IMR-90 (cell line): ENCODE measurements around the gene VAT1L. TPM values are rescaled to one million over a fixed set of nuclear protein-coding genes. Genes with fewer than 3 reads are reported as not detected.

Experiments used
- ATAC-seq: fragments of 200-7000 bp; cut with Tn5 transposase; 2 replicates; pipeline ENCODE4 v1.9.1; 2020; ENCODE audit warnings: low read depth, mild to moderate bottlenecking, moderate library complexity
- BruUV-seq: library from RNA; stranded (reverse); fragments of 400-500 nt; replicated peaks from 2 replicates; lab custom pipeline; 2021; lab: Mats Ljungman, UMichigan
- CTCF ChIA-PET: fragments of 300-600 bp; formaldehyde crosslinking; extraction: SDS; loops from one replicate; lab custom pipeline; 2021; ENCODE audit warnings: antibody characterized with exemption; lab: Yijun Ruan, JAX
- POLR2A ChIA-PET: fragments of 300-600 bp; sonication (Branson Sonifier 250); formaldehyde crosslinking; loops from one replicate; lab custom pipeline; 2022; ENCODE audit warnings: antibody characterized with exemption; ENCODE audit not compliant: unreplicated experiment; lab: Charles Lee
- DNase-seq: peaks from one replicate; pipeline ENCODE4 v3.0.0; 2013
- H2AFZ ChIP-seq: replicated peaks from 2 replicates; pipeline ENCODE3; 2013; ENCODE audit warnings: low read length, mild to moderate bottlenecking; ENCODE audit not compliant: poor library complexity
- H2AK5ac ChIP-seq: 2 replicates; pipeline ENCODE4 v1.6.1; 2013; ENCODE audit warnings: low read depth, low read length, inconsistent platforms
- H2AK9ac ChIP-seq: replicated peaks from 2 replicates; pipeline ENCODE3; 2013; ENCODE audit warnings: mild to moderate bottlenecking, low read depth, low read length, moderate library complexity; ENCODE audit not compliant: poor library complexity
- H2BK120ac ChIP-seq: 2 replicates; pipeline ENCODE4 v1.6.1; 2013; ENCODE audit warnings: low read depth, low read length, inconsistent platforms
- H2BK15ac ChIP-seq: 3 replicates; pipeline ENCODE4 v1.6.1; 2013; ENCODE audit warnings: low read depth, low read length, inconsistent platforms
- H2BK20ac ChIP-seq: 2 replicates; pipeline ENCODE4 v1.6.1; 2013; ENCODE audit warnings: low read depth, mild to moderate bottlenecking, inconsistent platforms, low read length, moderate library complexity
- H2BK5ac ChIP-seq: 2 replicates; pipeline ENCODE4 v1.6.1; 2013; ENCODE audit warnings: mild to moderate bottlenecking, low read depth, low read length, inconsistent platforms; ENCODE audit not compliant: poor library complexity, severe bottlenecking
- H3K14ac ChIP-seq: replicated peaks from 2 replicates; pipeline ENCODE4 v1.6.1; 2013; ENCODE audit warnings: low read depth, low read length, inconsistent platforms
- H3K18ac ChIP-seq: 2 replicates; pipeline ENCODE4 v1.6.1; 2013; ENCODE audit warnings: low read depth, low read length, control low read depth
- H3K23ac ChIP-seq: 2 replicates; pipeline ENCODE4 v1.6.1; 2013; ENCODE audit warnings: low read depth, low read length, inconsistent platforms
- H3K27ac ChIP-seq: 2 replicates; pipeline ENCODE4 v1.5.1; 2013; ENCODE audit warnings: mild to moderate bottlenecking, control low read depth, low read length; ENCODE audit not compliant: insufficient read depth
- H3K27me3 ChIP-seq: 2 replicates; pipeline ENCODE4 v1.6.1; 2013; ENCODE audit warnings: low read length; ENCODE audit not compliant: control insufficient read depth, insufficient read depth
- H3K36me3 ChIP-seq: 2 replicates; pipeline ENCODE4 v1.6.1; 2013; ENCODE audit warnings: low read length, mixed read lengths; ENCODE audit not compliant: control insufficient read depth, insufficient read depth
- H3K4ac ChIP-seq: 2 replicates; pipeline ENCODE4 v1.6.1; 2013; ENCODE audit warnings: low read depth, low read length, inconsistent platforms
- H3K4me1 ChIP-seq: 2 replicates; pipeline ENCODE4 v1.6.1; 2013; ENCODE audit warnings: low read length, mixed read lengths; ENCODE audit not compliant: control insufficient read depth, insufficient read depth
- H3K4me2 ChIP-seq: 2 replicates; pipeline ENCODE4 v1.6.1; 2013; ENCODE audit warnings: low read depth, mild to moderate bottlenecking, control low read depth, low read length, moderate library complexity
- H3K4me3 ChIP-seq: 2 replicates; pipeline ENCODE4 v1.5.1; 2013; ENCODE audit warnings: low read depth, mild to moderate bottlenecking, control low read depth, low read length, moderate library complexity; ENCODE audit not compliant: insufficient read depth
- H3K56ac ChIP-seq: 2 replicates; pipeline ENCODE4 v1.6.1; 2013; ENCODE audit warnings: low read length, inconsistent platforms; ENCODE audit not compliant: insufficient read depth; ENCODE audit errors: extremely low read depth
- H3K79me1 ChIP-seq, 2 experiments: 2 replicates each; pipeline ENCODE4 v1.6.1; 2013; ENCODE audit warnings: low read length in 2 of 2, inconsistent platforms in 1 of 2, low read depth in 1 of 2
- H3K9ac ChIP-seq: 2 replicates; pipeline ENCODE4 v1.6.1; 2013; ENCODE audit warnings: low read depth, low read length, control low read depth
- H3K9me1 ChIP-seq: 2 replicates; pipeline ENCODE4 v1.6.1; 2013; ENCODE audit warnings: low read length, inconsistent platforms; ENCODE audit not compliant: insufficient read depth
- H3K9me3 ChIP-seq: 2 replicates; pipeline ENCODE4 v1.6.1; 2013; ENCODE audit warnings: low read length; ENCODE audit not compliant: control insufficient read depth, insufficient read depth
- H4K20me1 ChIP-seq: 2 replicates; pipeline ENCODE4 v1.6.1; 2013; ENCODE audit warnings: low read length, inconsistent platforms; ENCODE audit not compliant: insufficient read depth
- H4K5ac ChIP-seq: 2 replicates; pipeline ENCODE4 v1.6.1; 2013; ENCODE audit warnings: mild to moderate bottlenecking, low read depth, low read length, control low read depth
- H4K8ac ChIP-seq, 2 experiments: 2 replicates each; pipeline ENCODE4 v1.6.1; 2013; ENCODE audit warnings: low read depth in 2 of 2, low read length in 2 of 2, control low read depth in 1 of 2, inconsistent platforms in 1 of 2
- H4K91ac ChIP-seq: 2 replicates; pipeline ENCODE4 v1.6.1; 2013; ENCODE audit warnings: low read depth, low read length, inconsistent platforms; ENCODE audit not compliant: insufficient read depth
- FOS ChIP-seq: fragments of 150-350 bp; IDR thresholded peaks from 2 replicates; pipeline ENCODE4 v1.6.1; 2016; ENCODE audit warnings: low read depth, low read length
- SMC3 ChIP-seq: fragments of 150-350 bp; IDR thresholded peaks from 2 replicates; pipeline ENCODE4 v1.6.1; 2016; ENCODE audit warnings: low read depth, mild to moderate bottlenecking, antibody characterized with exemption, low read length, moderate library complexity
- WGBS, 2 experiments: methylation state at CpG; one replicate each; pipeline versions ENCODE4 v1.1.5 to v1.1.7; 2013; ENCODE audit warnings: missing lambda C conversion rate in 2 of 2; ENCODE audit not compliant: insufficient read length in 1 of 2; ENCODE audit errors: extremely low coverage in 2 of 2; 5-methylcytosine and 5-hydroxymethylcytosine counted together
- dilution Hi-C: fragments of 300-500 bp; cut with HindIII; formaldehyde crosslinking; loops from one replicate; pipeline ENCODE4 v1.14.3; 2018; ENCODE audit warnings: low sequenced_read_pairs; ENCODE audit not compliant: unreplicated experiment
- in situ Hi-C: fragments of 300-500 bp; cut with MboI; formaldehyde crosslinking; loops from 3 replicates; pipeline ENCODE4 v1.14.3; 2019; ENCODE audit warnings: low sequenced_read_pairs, inconsistent platforms, mixed read lengths
- intact Hi-C: fragments of 100-400 bp; cut with micrococcal nuclease; formaldehyde crosslinking; loops from 2 replicates; pipeline ENCODE4 v1.10.0; 2022
- polyA plus RNA-seq, 3 experiments: library from polyadenylated mRNA; depleted of rRNA; stranded (reverse); fragments of >200 nt; gene quantifications; 2 replicates each; pipeline ENCODE4 v1.2.3, GENCODE V29; 2012; ENCODE audit warnings: low replicate concordance in 1 of 3
- total RNA-seq: library from RNA; depleted of rRNA; stranded (reverse); fragments of >200 nt; gene quantifications from 2 replicates; pipeline ENCODE4 v1.2.3, GENCODE V29; 2012

Gene VAT1L
- total and polyA plus RNA-seq, 2 of the 4 experiments (the other 2 are of a cell fraction), result 15.4 to 18.5 TPM

GRCh38 chr16:77790912-77791311, 2.5 kb downstream of the VAT1L start:
- dilution Hi-C loops, result no loop called here
- peaks cover 6 to 12% of the 10 kb centered on the region in 2 experiments; a peak in 3 of 4 replicates for H3K79me1 ChIP-seq
- peak; percentile 36 for DNase-seq
- intact Hi-C loops, result no loop called here
- no peak overlapping the region for H2BK120ac ChIP-seq
- no peak overlapping the region for H2BK5ac ChIP-seq
- no peak overlapping the region for H3K4me2 ChIP-seq
- peaks cover 10% of the 10 kb centered on the region for H3K4me1 ChIP-seq
- no peak overlapping the region for H3K4ac ChIP-seq
- H2AK9ac ChIP-seq, result no peak overlapping the region
- H3K9me1 ChIP-seq, result peaks cover 7% of the 10 kb centered on the region
- no peak overlapping the region for H3K14ac ChIP-seq
- no peak overlapping the region for H3K9ac ChIP-seq
- no peak overlapping the region for H3K18ac ChIP-seq
- WGBS, 2 experiments, result no CpG with 5 or more reads among the region's 3 CpGs
- ChIA-PET CTCF (no interaction called here), POLR2A (no interaction called here)
- no peaks in the 10 kb centered on the region for H3K9me3 ChIP-seq
- peaks cover 4% of the 10 kb centered on the region; the same call in 1 of the 2 replicates for H3K27me3 ChIP-seq
- H2BK20ac ChIP-seq, result no peak overlapping the region
- peak; percentile 48; the same call in 1 of the 2 replicates for TF ChIP-seq FOS
- TF ChIP-seq SMC3, result no peak
- no TSS peak for BruUV-seq
- no peak overlapping the region for H2AK5ac ChIP-seq
- no peak overlapping the region for H4K91ac ChIP-seq
- H4K8ac ChIP-seq, result no peak overlapping the region
- no peak overlapping the region for H3K27ac ChIP-seq
- no peak for ATAC-seq
- no peak overlapping the region for H2AFZ ChIP-seq
- no peaks in the 10 kb centered on the region for H4K20me1 ChIP-seq
- H4K5ac ChIP-seq, result no peak overlapping the region
- no peak overlapping the region for H3K4me3 ChIP-seq
- H3K36me3 ChIP-seq, result no peaks in the 10 kb centered on the region
- H3K56ac ChIP-seq, result no peak overlapping the region
- no peak overlapping the region for H2BK15ac ChIP-seq
- H3K23ac ChIP-seq, result no peak overlapping the region
- in situ Hi-C loops, result no loop called here
